NCI-H1092 treated with DMSO at 0.1 percent for 48 hours (cell line): Measurements from ENCODE around the gene KCNAB1.

Experiments used
- DNase-seq: peaks from one replicate; lab custom pipeline; 2025; lab: John Stamatoyannopoulos, UW

The KCNAB1 gene

DNA sequence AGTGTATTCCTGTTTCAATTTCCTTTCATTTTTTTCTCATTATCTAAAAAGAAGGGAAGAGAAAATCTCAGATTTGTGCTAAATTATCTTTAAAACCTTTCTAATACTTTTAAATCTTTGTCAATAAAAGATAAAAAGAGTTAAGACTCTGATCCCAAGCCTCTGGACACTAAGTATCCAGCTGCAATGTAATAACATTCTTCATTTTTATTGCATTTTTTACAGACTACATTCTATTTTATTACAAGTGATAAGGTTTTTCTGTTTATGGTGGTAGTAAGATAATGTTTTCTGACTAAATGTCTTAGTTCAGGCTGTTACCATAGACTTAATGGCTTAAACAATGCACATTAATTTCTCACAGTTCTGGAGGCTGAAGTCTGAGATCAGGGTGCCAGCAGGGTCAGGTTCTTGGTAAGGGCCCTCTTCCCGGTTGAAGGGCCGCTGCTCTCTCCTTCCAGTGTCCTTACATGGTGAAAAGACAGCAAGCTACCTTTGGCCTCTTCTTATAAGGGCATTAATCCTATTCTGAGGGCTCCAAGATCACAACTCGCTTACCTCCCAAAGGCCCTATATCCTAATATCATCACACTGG lies 19.7 kb downstream of the KCNAB1 start:
- no peak for DNase-seq

DNA sequence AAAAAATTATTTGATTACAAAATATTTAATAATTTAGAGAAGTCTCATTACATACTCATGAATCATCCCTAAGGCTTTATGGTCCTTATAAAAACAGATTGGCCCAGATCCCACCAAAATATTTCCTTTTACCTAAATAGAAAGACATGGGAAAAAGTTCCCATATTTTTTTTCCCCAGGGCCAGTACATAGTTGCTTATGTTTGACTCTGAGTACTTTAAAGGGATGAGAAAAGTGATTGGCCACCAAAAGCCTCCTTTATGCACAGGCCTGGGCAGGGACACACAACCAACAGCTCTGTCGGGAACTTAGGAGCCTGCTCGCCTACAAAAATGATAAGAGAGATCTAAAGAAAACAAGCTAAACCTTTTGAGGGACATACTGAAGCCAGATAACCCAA lies 22.3 kb downstream of the KCNAB1 start:
- no peak for DNase-seq

DNA sequence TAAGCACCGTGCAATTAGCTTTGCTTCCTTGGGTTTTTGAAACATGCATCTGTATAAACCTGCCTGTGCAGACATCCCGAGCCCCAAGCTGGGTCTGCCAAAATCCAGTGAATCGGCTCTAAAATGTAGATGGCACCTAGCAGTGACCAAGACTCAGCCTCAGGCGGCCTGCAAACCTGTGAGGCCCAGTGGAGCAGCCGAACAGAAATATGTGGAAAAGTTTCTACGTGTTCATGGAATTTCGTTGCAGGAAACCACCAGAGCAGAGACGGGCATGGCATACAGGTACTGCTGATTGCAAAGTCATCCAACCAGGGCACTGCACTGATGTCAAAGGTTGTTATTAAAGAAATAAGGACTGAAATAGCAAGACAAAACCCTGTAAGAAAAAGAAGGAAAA lies 22.8 kb downstream of the KCNAB1 start:
- no peak for DNase-seq

DNA sequence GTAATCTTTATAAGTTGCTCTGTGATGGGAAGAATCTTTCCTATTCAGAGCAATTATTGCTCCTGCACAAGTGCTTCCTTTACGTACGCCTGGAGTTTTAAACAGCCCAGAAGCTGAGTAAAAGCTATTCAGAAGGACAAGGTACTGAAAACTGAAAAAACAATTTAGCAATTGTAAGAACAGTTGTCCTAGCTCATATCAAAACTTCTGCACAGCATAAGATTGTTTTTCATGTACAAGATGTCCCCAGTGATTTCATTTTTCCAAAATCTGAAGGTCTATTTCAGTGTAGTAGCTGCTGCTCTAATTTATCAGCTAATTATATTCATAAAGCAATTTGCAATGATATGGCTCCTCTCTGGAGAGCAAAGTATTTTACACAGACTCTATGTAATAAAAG lies 23.7 kb downstream of the KCNAB1 start:
- DNase-seq, result no peak

DNA sequence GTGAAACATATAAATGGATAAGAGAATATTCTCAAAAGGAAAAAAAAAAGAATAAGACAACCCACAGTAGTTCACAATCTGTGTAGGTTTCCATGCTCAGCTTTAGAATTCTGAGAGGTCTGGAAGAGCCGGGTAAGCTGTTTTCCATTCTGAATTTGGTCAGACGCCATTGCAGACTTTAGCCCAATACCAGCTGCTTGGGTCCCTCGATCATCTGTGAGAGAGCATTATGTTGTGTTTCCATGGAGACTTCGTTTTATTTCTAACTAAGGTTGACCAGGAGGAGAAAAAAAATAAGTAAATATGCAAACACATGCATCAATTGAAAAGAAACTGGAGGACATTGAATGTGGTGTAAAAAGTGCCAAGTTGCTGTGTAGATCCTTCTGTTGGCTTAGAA lies 25.5 kb downstream of the KCNAB1 start:
- DNase-seq, result no peak

DNA sequence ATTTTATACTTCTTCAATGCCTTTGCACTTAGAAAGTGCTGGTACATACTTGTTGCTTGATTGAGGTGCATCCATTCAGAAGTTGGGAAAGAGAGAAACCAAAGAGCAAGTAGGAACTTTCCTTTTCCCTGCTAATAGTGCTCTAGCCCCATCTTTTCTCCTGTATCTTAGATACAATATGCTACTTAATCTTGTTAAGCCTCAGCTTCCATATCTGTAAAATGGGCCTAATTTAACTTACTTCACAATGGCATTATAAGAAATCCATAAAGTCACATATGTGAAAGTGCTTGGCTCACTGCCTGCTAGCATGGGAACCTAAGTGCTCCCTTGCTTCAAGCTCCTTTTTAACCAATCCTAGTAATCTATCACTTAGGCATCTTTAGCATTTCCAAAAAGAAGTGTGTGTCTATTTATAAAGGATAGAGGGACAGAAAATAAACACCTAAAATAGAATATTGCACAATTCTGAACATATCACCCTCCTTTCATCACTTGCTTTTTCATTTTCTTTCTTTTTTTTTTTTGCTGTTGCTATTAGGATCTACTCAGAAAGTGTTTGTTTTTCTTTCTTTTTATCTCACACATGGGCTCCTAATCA lies 28.1 kb downstream of the KCNAB1 start:
- no peak for DNase-seq

DNA sequence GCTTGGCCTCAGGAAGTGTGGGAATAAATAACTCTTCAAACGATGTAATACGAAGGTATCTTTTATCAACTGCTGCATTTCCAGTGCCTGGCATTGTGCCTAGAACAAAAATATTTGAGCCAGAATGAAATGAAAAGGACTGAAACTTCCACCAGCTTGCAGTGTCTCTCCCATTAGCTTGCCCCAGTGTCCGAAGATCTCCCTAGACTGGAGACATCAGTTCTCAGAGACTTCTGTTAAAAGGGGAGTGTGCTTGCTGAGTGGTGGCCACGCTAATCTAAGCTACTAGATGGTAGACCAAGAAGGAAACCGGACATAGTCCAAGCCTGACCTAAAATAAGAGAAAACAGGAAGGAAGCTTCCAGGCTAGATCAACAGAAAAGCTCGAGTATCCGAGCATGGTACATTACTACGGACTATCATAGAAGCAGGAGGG lies 28.6 kb downstream of the KCNAB1 start:
- DNase-seq, result no peak

DNA sequence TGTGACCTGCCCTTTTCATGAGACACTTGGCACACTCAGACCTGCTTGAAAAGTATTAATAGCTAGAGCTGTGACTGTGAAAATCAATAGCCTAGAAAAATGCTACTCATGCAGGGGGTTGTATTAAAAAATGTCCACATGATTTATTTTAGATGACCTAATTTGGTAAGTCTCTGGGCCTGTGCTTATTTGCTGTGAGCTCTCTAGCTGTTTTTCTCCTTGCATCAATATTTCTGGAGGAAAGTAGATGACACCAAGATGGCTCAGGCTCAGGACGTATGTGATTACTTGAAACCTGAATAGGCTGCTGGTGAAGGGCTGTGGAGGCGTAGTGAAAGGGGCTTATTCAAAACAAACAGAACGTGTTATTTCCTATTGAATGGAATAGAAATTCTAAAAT lies 29.5 kb downstream of the KCNAB1 start:
- no peak for DNase-seq

DNA sequence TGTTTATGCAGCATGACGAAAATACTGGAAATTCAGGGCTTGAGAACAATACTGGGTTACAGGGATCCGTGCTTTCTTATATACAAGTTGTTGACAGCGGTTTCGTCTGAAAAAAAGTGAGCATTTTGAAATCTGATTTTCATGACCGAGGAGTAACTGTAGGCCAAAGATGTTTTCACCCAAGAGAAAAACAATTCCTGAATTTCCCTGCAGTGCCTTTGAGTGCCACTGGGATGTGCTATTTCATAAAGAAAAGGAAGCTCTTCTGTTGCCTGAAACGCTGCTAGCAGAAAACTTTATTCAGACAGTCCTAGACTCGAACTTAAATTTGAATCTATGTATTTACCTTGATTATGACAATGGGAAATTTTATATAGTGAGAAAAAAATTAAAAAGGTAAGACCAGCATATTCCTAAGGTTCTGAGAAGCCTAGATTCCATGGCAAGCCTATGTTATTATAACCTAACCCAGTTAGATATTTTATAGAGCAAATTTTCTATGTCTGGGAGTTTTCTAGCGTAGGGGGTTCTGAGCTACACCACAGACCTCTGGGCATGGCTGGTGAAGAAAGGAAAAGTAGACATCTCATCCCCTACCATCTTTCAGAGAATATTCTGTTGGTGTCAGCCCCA lies 30.2 kb downstream of the KCNAB1 start:
- DNase-seq, result peak; percentile 50

DNA sequence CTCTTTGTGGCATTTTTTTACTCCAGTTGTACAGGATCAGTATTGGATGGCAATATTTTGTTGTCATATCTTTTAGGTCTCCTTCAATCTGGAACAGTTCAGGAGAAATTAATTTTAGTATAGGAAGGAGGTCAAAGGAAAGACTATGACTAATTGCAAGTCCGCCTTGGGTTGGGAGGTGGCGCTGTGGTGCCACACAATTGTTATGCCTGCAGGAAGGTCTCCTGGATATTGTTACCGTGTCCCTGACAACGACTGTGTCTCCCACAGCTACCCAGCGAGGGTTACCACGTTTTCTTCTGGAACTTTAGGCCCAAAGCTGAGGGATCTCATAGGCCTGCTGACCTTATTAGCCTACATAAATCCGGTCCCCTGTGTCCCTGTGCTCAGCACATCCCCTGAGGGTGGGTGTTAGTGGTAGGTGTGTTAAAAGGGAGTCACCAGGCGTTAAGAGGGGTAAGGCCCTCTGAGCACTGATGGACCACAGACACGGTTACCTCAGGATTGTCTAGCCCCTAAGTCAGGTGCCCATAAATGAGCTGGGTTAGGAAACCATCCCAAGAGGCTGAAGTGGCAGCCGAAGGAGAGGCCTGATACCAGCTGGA lies 31.5 kb downstream of the KCNAB1 start:
- DNase-seq, result peak; percentile 29

DNA sequence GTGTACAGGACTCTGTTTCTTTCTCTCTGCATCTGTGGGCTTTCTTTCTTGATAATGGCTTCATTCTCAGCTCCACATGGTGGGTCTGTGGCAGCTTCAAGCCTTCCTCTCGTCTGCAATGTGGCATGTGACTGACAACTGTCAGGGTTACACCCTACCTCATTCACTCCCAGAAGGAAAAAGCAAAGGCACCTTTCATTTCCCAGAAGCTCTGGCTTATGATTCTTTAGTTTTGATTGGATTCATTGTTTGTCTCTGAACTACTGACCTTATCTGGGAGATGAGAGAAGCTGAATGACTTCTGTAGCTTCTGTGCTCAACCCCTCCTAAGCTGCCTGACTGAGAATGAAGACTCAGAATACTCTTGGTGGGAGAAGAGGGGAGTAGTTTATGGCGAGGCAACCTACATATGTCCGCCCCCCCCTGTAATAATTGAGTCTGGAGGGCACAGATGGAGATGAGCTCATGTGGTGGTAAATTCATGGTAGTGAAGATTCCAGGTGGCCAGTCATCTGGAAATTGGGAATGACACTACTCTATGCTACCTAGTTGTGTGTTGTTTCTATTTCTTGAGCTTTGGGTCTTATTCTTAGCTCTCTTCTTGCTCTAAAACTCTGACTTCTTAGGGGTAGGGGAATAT lies 38.4 kb downstream of the KCNAB1 start:
- DNase-seq, result no peak

DNA sequence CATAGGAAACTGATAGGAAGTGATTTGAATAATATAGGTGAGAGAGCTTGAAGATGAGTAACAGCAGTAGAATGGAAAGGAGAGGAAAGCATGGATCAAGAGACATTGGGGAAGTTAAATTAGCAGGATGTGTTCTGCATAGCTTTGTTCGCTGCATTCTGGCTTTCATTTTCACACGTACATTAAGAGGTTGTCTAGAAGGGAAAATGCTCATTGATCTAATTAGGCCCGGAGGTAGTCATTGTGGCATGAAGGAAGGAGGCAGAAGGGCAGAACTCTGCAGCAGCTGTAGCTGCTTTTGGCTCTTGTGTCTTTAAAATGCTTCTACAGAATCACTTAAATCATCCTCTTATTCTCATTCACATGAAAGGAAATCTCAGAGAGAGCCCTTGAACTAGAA lies 40.3 kb downstream of the KCNAB1 start:
- no peak for DNase-seq

DNA sequence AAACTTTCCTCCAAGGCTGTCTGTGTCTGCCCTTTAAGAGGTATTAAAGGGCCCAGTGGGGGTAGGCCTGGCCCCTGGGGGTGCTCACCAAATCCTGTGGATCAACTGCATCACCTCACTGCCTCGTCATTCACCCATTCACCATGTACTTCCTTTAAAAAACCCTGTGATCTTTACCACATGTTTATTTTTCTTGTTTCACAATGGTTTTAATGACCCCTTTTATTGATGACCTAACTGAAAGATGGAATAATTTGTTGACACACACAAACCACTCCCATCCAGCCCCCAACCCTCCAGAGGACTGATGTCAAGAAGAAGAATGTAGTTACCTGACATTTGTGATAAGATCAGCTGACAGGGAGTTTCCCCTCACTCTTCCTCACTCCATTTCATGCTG lies 40.8 kb downstream of the KCNAB1 start:
- DNase-seq, result no peak

DNA sequence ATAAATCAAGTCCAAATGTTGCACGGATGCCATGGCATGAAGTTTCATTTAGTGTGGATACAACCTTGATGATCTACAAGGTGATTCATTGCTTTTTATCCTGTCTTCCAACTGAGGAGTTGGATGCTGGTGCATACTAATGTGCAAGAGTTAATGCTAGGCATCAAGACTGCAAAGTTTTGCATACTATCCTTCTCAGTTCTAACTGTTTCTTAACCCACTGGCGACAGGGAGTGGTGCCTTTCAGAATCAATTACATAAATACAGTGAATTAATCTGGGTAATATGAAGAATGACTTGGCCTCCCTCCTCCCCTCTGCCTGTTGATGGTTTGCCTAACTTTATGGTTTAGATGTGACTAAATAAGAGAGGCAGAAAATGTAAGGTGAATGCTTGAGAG lies 43.5 kb downstream of the KCNAB1 start:
- no peak for DNase-seq

DNA sequence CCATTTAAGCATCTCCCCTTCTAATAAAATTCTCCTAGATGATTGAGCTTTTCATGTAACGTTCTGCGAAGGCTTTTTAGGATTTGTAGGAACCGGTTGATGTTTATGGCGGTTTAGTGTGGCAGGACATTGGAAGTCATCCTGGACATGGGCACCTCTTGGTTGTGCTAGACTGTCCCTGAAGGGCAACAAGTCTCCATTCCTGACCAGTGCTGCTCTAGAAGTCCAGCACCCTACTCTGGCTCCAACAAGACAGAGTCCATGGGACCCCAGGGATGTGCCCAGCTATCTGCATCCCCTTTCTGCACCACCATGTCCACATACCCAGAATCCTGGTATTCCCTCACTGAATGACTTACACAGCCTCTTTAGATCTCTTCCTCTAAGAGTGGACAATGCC lies 46.4 kb downstream of the KCNAB1 start:
- no peak for DNase-seq

DNA sequence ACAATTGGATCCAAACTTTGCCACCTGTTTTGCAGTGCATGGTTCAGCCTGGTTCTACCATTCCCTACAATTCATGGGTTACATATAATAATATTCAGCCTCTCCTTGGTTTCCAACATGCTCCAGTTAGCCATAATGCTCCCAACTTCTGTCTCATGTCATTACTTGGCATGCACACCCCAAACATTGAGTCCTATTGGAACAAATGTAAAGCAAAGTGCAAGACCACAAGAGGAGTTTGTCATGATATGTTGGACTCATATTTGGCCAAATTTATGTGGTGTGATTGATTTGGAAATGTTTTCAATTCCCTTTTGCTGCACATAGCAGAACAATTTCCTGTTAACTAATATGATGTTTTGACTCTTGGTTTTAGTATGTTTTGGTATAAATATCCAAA lies 50.2 kb downstream of the KCNAB1 start:
- no peak for DNase-seq

DNA sequence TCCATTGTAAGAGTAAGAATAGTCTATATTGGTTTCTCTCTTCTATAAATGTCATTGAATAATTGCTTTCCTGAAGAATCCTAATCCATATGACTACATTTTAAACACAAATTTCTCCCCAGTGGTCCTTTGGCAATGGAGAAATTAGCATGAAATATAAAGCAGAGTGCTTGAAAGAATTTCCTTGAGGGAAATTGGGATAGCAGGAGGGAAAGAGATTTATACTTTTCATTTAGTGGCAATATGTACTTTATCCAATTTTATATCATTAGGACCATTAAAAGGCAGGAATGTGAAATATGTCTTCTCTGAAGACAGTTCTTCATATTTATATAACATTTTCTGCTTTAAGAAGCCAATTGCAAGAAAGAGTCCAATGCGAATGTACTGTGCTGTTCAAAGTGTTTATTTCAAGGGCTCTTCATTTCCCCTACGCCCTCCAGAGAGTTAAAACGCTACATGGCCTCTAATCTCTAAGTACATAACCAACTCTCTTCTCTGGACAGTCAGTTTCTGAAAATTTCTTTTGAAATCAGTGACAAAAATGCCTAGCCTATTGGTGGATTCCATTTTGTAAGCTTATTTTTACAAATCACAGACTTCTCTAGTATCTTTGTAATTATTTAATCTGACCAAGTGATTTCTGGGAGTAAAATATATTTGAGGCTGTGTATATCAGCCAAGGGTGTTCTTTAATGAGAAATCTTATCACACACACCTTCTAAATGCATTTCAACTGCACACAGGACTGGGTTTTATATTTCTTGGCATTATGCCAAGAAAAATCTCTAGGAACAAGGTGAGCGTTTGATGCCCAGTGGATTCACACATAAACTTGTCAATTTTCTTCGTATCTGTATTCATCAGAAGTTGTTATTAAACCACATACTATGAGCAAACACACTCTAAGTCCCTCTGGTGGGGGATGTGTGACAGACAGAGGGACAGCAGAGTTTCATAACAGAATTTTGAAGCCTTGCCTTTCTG lies 51.2 kb downstream of the KCNAB1 start:
- DNase-seq, result no peak

DNA sequence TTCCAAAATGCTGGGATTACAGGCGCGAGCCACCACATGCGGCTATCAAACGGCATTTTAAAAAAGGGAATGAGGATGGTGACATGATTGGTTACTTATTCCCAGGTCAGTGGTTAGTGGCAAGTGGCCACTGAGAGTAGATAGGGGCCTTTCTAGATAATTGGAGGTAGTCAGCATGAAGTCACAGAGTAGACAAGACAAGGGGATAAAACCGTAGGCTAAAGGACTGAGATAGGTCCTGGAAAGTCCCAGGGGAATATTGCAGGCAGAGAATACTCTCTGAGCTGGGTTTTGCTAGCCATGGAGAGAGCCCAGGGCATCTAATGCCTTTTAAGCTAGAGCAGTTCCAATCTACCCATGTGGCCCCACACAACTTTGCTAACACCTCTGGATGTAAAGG lies 52.2 kb downstream of the KCNAB1 start:
- DNase-seq, result no peak

DNA sequence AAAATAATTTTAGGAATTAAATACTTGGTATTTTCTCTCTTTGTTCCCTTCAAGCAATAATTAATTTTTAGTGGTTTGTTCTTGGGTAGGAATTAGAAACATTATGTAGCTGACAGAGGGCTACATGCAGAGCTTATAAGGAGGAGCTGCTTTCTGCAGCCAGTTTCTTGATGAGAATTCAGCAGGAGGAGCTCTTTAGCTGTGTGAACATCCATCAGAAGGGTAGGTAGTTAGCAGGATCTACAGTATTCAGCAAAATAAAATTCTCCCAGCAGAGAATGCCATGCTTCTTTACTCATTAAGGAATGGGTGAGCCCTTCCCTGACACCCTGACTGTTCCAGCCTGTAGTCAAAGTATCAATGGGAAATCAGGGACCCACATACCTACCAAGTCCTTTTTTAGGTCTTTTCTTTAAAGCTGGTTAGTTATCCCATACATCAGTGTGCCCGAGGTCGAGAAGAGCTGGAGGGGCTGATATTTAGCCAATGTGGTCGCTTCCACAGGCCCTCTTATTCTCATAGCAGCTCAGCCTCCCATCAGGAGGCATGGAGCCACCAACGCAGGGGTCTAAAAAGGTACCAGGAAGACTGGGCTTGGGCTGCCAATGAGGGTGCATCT lies 54.0 kb downstream of the KCNAB1 start:
- peak; percentile 8 for DNase-seq

DNA sequence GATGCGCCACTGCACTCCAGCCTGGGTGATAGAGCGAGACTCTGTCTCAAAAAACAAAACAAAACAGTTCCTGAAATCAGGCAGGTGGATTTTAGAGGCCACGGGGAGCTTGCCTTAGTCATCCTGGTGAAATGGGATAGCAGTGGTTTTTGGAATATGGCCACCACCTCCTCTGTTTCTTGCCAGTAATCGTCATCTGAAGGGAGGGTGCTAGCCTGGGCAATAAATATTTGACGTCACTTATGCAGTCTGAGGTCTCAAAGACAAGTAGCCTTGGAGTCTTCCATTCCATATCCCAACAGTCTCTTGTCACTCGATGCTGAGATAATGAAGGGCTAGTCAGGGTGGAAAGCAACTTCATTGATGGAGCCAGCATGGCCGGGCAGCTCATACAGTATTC lies 55.2 kb downstream of the KCNAB1 start:
- DNase-seq, result no peak

DNA sequence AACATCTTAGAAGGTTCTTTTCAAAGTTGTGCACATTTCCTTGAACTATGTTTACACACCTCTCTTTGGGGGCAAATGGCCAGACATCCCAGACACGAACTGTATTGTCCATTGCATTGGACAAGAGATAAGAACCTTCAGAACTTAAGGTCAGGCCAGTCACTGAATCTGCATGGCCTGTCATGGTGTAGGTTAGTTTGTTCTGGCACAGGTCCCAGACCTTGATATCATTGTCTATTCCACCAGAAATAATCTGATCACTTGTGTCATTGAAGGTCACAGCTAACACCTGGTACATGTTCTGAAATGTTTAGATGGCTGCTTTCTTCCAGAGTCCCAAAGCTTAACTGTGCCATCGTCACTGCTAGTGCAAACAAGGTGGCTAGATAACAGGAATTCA lies 55.7 kb downstream of the KCNAB1 start:
- DNase-seq, result no peak
